Activated naive CD4-positive, alpha-beta T cell treated with anti-CD3 and anti-CD28 coated beads, Interleukin-2, amount 10 ng/mL, durations not matched to agents 7 days and 5 days (primary cell): Measurements from ENCODE around the gene DHX29.

Experiments
- CTCF ChIA-PET: fragments of 350-600 bp; sonication (Branson Sonifier 250); formaldehyde crosslinking; loops from one replicate; lab custom pipeline; 2021; ENCODE audit warnings: antibody characterized with exemption; lab: Charles Lee
- DNase-seq: peaks from one replicate; pipeline ENCODE4 v3.0.0-alpha.2; 2020
- H3K27ac Mint-ChIP-seq: one replicate; pipeline ENCODE4 v1.8.0; 2021; ENCODE audit warnings: mild to moderate bottlenecking, moderate library complexity, mixed read lengths
- H3K27me3 Mint-ChIP-seq: one replicate; pipeline ENCODE4 v1.8.0; 2021; ENCODE audit warnings: mild to moderate bottlenecking, mixed read lengths
- H3K36me3 Mint-ChIP-seq: one replicate; pipeline ENCODE4 v1.8.0; 2021; ENCODE audit warnings: mixed read lengths
- H3K4me1 Mint-ChIP-seq: one replicate; pipeline ENCODE4 v1.8.0; 2021; ENCODE audit warnings: mixed read lengths
- H3K4me3 Mint-ChIP-seq: one replicate; pipeline ENCODE4 v1.8.0; 2021; ENCODE audit warnings: mild to moderate bottlenecking, moderate library complexity, mixed read lengths
- H3K9me3 Mint-ChIP-seq: one replicate; pipeline ENCODE4 v1.8.0; 2021; ENCODE audit warnings: mixed read lengths

Gene DHX29

GRCh38 chr5:55303238-55303690 is 4.2 kb downstream of the DHX29 start:
- H3K4me1 Mint-ChIP-seq: peaks cover 10% of the 10 kb centered on the region
- no peak overlapping the region for H3K27ac Mint-ChIP-seq
- CTCF ChIA-PET: interaction anchor here (1.1 kb wide), 1 partner anchor 17 kb away, joined by 3 read pairs; no protein-coding TSS in a partner anchor
- no peak overlapping the region for H3K4me3 Mint-ChIP-seq
- no peak for DNase-seq
- peaks cover 24% of the 10 kb centered on the region for H3K36me3 Mint-ChIP-seq
- H3K9me3 Mint-ChIP-seq: peaks cover 2% of the 10 kb centered on the region
- H3K27me3 Mint-ChIP-seq: no peaks in the 10 kb centered on the region

DNA sequence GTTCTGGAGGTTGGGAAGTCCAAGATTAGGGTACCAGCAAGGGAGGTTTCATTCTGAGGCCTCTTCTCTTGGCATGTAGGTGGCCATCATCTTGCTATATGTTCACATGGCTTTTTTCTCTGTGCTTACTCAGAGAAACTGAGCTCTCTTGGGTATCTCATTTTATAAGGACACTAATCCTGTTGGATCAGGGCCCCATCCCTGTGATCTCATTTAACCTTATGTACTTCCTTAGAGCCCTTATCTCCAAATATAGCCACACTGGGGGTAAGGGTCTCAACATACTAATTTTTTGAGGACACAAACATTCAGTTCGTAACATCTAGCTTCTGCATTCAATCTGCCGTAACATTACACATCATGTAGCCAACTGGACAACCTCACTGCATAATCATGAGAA is 6.6 kb downstream of the DHX29 start:
- Mint-ChIP-seq H3K4me1 (peaks cover 10% of the 10 kb centered on the region), H3K27me3 (no peaks in the 10 kb centered on the region), H3K9me3 (peaks cover 2% of the 10 kb centered on the region), H3K27ac (no peak overlapping the region), H3K4me3 (no peak overlapping the region), H3K36me3 (peaks cover 34% of the 10 kb centered on the region)
- CTCF ChIA-PET: no interaction called here
- DNase-seq: no peak

GRCh38 chr5:55294935-55295334 is 12.6 kb downstream of the DHX29 start:
- CTCF ChIA-PET: no interaction called here
- Mint-ChIP-seq H3K36me3 (peaks cover 52% of the 10 kb centered on the region), H3K9me3 (no peaks in the 10 kb centered on the region), H3K4me3 (no peak overlapping the region), H3K27ac (no peak overlapping the region), H3K4me1 (no peaks in the 10 kb centered on the region), H3K27me3 (no peaks in the 10 kb centered on the region)
- no peak for DNase-seq

GRCh38 chr5:55290991-55291390 is 16.5 kb downstream of the DHX29 start:
- no peaks in the 10 kb centered on the region for H3K4me1 Mint-ChIP-seq
- peaks cover 49% of the 10 kb centered on the region for H3K36me3 Mint-ChIP-seq
- no peaks in the 10 kb centered on the region for H3K27me3 Mint-ChIP-seq
- no peaks in the 10 kb centered on the region for H3K9me3 Mint-ChIP-seq
- no peak overlapping the region for H3K4me3 Mint-ChIP-seq
- CTCF ChIA-PET: no interaction called here
- no peak for DNase-seq
- no peak overlapping the region for H3K27ac Mint-ChIP-seq

GRCh38 chr5:55289808-55290207 is 17.7 kb downstream of the DHX29 start:
- no peak overlapping the region for H3K27ac Mint-ChIP-seq
- no peaks in the 10 kb centered on the region for H3K9me3 Mint-ChIP-seq
- H3K4me3 Mint-ChIP-seq: no peak overlapping the region
- DNase-seq: no peak
- peaks cover 41% of the 10 kb centered on the region for H3K36me3 Mint-ChIP-seq
- no peaks in the 10 kb centered on the region for H3K27me3 Mint-ChIP-seq
- H3K4me1 Mint-ChIP-seq: no peaks in the 10 kb centered on the region
- CTCF ChIA-PET: no interaction called here

GRCh38 chr5:55286411-55286933 is 21.0 kb downstream of the DHX29 start:
- H3K9me3 Mint-ChIP-seq: no peaks in the 10 kb centered on the region
- peaks cover 29% of the 10 kb centered on the region for H3K36me3 Mint-ChIP-seq
- H3K4me1 Mint-ChIP-seq: no peaks in the 10 kb centered on the region
- CTCF ChIA-PET: interaction anchor here (1.4 kb wide), 1 partner anchor 17 kb away, joined by 3 read pairs; no protein-coding TSS in a partner anchor
- H3K27me3 Mint-ChIP-seq: no peaks in the 10 kb centered on the region
- no peak overlapping the region for H3K27ac Mint-ChIP-seq
- DNase-seq: no peak
- H3K4me3 Mint-ChIP-seq: no peak overlapping the region

- H3K36me3 Mint-ChIP-seq: peaks cover 49% of the 10 kb centered on the region
- CTCF ChIA-PET: no interaction called here
- no peak for DNase-seq
- no peak overlapping the region for H3K27ac Mint-ChIP-seq
- no peaks in the 10 kb centered on the region for H3K27me3 Mint-ChIP-seq
- H3K9me3 Mint-ChIP-seq: no peaks in the 10 kb centered on the region
- no peaks in the 10 kb centered on the region for H3K4me1 Mint-ChIP-seq
- no peak overlapping the region for H3K4me3 Mint-ChIP-seq
Observed at GRCh38 chr5:55278778-55279177, 28.7 kb downstream of the DHX29 start.

- CTCF ChIA-PET: interaction anchor here (0.7 kb wide), 1 partner anchor 45 kb away, joined by 3 read pairs; no protein-coding TSS in a partner anchor
- Mint-ChIP-seq H3K36me3 (peaks cover 49% of the 10 kb centered on the region), H3K27me3 (no peaks in the 10 kb centered on the region), H3K4me1 (no peaks in the 10 kb centered on the region), H3K27ac (no peak overlapping the region), H3K9me3 (no peaks in the 10 kb centered on the region), H3K4me3 (no peak overlapping the region)
- no peak for DNase-seq
Observed at GRCh38 chr5:55276771-55277170, 30.7 kb downstream of the DHX29 start.

GRCh38 chr5:55258339-55258738 is 49.2 kb downstream of the DHX29 start:
- no peak for DNase-seq
- no peaks in the 10 kb centered on the region for H3K27me3 Mint-ChIP-seq
- no peaks in the 10 kb centered on the region for H3K9me3 Mint-ChIP-seq
- H3K27ac Mint-ChIP-seq: no peak overlapping the region
- H3K4me3 Mint-ChIP-seq: no peak overlapping the region
- no peaks in the 10 kb centered on the region for H3K4me1 Mint-ChIP-seq
- peaks cover 27% of the 10 kb centered on the region for H3K36me3 Mint-ChIP-seq
- CTCF ChIA-PET: no interaction called here

DNA sequence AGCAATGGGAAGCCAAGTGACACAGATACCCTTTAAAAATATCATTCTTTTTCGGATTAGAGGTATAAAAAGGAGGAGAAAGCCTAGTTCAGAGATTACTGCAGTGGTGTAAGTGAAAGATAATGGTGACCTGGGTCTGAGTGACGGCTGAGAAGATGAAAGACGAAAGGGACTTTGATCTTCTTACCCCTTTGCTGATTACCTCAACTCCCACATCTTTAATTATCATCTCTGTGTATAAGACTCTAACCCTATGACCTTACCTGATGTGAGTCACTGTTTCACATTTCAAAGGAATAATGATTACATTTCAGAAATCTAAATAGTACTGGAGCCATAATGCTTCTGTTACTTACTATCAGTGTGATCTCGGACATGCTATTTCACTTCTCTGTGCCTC is 52.7 kb downstream of the DHX29 start:
- Mint-ChIP-seq H3K4me3 (no peak overlapping the region), H3K9me3 (no peaks in the 10 kb centered on the region), H3K27ac (no peak overlapping the region), H3K36me3 (peaks cover 14% of the 10 kb centered on the region), H3K4me1 (no peaks in the 10 kb centered on the region), H3K27me3 (peaks cover 8% of the 10 kb centered on the region)
- no peak for DNase-seq
- CTCF ChIA-PET: no interaction called here

DNA sequence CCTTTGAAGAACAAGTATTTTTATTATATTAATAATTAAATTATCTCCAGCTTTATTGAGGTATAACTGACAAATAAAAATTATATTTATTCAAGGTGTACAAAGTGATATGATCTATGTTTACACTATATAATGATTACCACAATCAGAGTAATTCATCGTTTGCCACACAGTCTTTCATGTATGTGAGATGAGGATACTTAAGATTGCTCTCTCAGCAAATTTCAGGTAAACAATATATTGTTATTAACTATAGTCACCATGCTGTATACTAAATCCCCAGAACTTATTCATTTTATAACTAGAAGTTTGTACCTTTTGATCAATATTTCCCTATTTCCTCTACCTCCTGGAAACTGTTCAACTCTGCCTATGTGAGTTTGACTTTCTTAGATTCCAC is 57.4 kb downstream of the DHX29 start:
- DNase-seq: no peak
- Mint-ChIP-seq H3K4me3 (no peak overlapping the region), H3K27ac (no peak overlapping the region), H3K9me3 (peaks cover 9% of the 10 kb centered on the region), H3K27me3 (peaks cover 32% of the 10 kb centered on the region), H3K4me1 (no peaks in the 10 kb centered on the region), H3K36me3 (peaks cover 8% of the 10 kb centered on the region)
- CTCF ChIA-PET: no interaction called here

GRCh38 chr5:55241746-55242145 is 65.7 kb downstream of the DHX29 start:
- CTCF ChIA-PET: no interaction called here
- no peaks in the 10 kb centered on the region for H3K9me3 Mint-ChIP-seq
- no peaks in the 10 kb centered on the region for H3K4me1 Mint-ChIP-seq
- peaks cover 59% of the 10 kb centered on the region for H3K27me3 Mint-ChIP-seq
- no peak for DNase-seq
- no peak overlapping the region for H3K4me3 Mint-ChIP-seq
- no peaks in the 10 kb centered on the region for H3K36me3 Mint-ChIP-seq
- no peak overlapping the region for H3K27ac Mint-ChIP-seq

GRCh38 chr5:55236800-55237199 is 70.7 kb downstream of the DHX29 start:
- Mint-ChIP-seq H3K27me3 (peaks cover 84% of the 10 kb centered on the region), H3K4me1 (peaks cover 14% of the 10 kb centered on the region), H3K9me3 (no peaks in the 10 kb centered on the region), H3K4me3 (no peak overlapping the region), H3K27ac (no peak overlapping the region), H3K36me3 (no peaks in the 10 kb centered on the region)
- DNase-seq: no peak
- CTCF ChIA-PET: no interaction called here

DNA sequence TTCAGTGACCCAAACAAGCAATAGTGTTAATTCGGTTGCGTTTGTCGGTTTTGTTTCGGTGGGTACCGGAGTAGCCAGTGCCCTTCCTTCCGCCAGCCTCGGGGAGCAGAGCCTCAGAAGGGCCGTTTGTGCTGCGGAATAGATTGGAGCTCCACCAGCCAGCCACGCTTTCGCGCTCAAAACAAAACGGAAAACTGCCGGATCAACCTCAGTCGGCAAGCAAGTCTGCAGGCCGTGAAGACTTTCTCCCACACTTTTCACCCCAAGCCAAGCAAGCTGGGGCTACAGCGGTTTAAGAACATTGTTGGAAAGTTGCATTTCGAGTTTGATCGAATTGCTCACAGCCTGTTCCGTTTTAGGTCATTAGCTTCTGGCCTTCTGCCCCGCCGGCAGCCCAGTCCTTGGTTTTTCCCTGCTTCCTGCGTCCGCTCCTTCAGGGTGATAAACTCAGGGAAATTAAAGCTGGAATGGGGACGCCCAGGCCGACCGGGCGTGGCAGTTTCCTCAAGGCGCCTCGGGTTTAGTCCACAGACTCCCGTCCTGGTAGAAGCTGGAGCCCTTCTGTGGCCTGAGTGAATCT is 73.3 kb downstream of the DHX29 start:
- Mint-ChIP-seq H3K4me1 (peaks cover 28% of the 10 kb centered on the region), H3K27ac (no peak overlapping the region), H3K27me3 (peaks cover 90% of the 10 kb centered on the region), H3K36me3 (no peaks in the 10 kb centered on the region), H3K4me3 (peak overlapping the region; percentile 64), H3K9me3 (no peaks in the 10 kb centered on the region)
- CTCF ChIA-PET: interaction anchor here (0.9 to 3.8 kb wide), 5 partner anchors 10 to 458 kb away, joined by 3 to 16 read pairs (median 4); no protein-coding TSS in a partner anchor
- DNase-seq: peak; percentile 31
